Calu3 (cell line): ENCODE data around the gene CBR3. TPM values are rescaled to one million over a fixed set of nuclear protein-coding genes. Genes with fewer than 3 reads are reported as not detected.

Source experiments
- BruUV-seq: library from RNA; stranded (reverse); fragments of 400-500 nt; replicated peaks from 2 replicates; lab custom pipeline; 2021; lab: Mats Ljungman, UMichigan
- CTCF ChIA-PET: fragments of 300-600 bp; sonication (Branson Sonifier 250); formaldehyde crosslinking; loops from one replicate; lab custom pipeline; 2022; ENCODE audit warnings: antibody characterized with exemption; lab: Charles Lee
- DNase-seq: peaks from one replicate; pipeline ENCODE4 v3.0.0; 2022
- H3K27ac Mint-ChIP-seq: one replicate; pipeline ENCODE4 v1.8.0; 2022; ENCODE audit warnings: mixed read lengths; ENCODE audit not compliant: unreplicated experiment
- H3K27me3 Mint-ChIP-seq: one replicate; pipeline ENCODE4 v1.8.0; 2022; ENCODE audit warnings: mixed read lengths; ENCODE audit not compliant: unreplicated experiment
- H3K36me3 Mint-ChIP-seq: one replicate; pipeline ENCODE4 v1.8.0; 2022; ENCODE audit warnings: mild to moderate bottlenecking, moderate library complexity, mixed read lengths; ENCODE audit not compliant: insufficient read depth, unreplicated experiment
- H3K4me1 Mint-ChIP-seq: one replicate; pipeline ENCODE4 v1.8.0; 2022; ENCODE audit warnings: mild to moderate bottlenecking, low read depth, mixed read lengths; ENCODE audit not compliant: unreplicated experiment
- H3K4me3 Mint-ChIP-seq: one replicate; pipeline ENCODE4 v1.8.0; 2022; ENCODE audit warnings: mild to moderate bottlenecking, low read depth, moderate library complexity, mixed read lengths; ENCODE audit not compliant: unreplicated experiment
- H3K9me3 Mint-ChIP-seq: one replicate; pipeline ENCODE4 v1.8.0; 2022; ENCODE audit warnings: low read depth, mixed read lengths; ENCODE audit not compliant: unreplicated experiment
- CTCF ChIP-seq: fragments of 200-600 bp; IDR thresholded peaks from one replicate; pipeline ENCODE4 v1.8.0; 2022; ENCODE audit warnings: antibody characterized with exemption; ENCODE audit not compliant: unreplicated experiment
- intact Hi-C: fragments of 100-400 bp; cut with micrococcal nuclease; formaldehyde crosslinking; loops from one replicate; pipeline ENCODE4 v1.10.0; 2022; ENCODE audit not compliant: unreplicated experiment
- total RNA-seq: library from RNA; stranded (reverse); gene quantifications from 2 replicates; pipeline ENCODE4 v1.2.3, GENCODE V29; 2022

Gene CBR3
- total RNA-seq, 1 experiment from 2014 or later, result 2.8 TPM

- BruUV-seq, result no TSS peak
- H3K27ac Mint-ChIP-seq, result no peak overlapping the region
- CTCF ChIA-PET, result no interaction called here
- no peaks in the 10 kb centered on the region for H3K4me1 Mint-ChIP-seq
- DNase-seq, result no peak
- H3K9me3 Mint-ChIP-seq, result no peaks in the 10 kb centered on the region
- H3K4me3 Mint-ChIP-seq, result no peak overlapping the region
- intact Hi-C loops, result no loop called here
- no peak for TF ChIP-seq CTCF
- no peaks in the 10 kb centered on the region for H3K36me3 Mint-ChIP-seq
- no peaks in the 10 kb centered on the region for H3K27me3 Mint-ChIP-seq
These were observed 59.1 kb downstream of the CBR3 start for GRCh38 chr21:36194024-36194423.

- no peak overlapping the region for H3K4me3 Mint-ChIP-seq
- H3K9me3 Mint-ChIP-seq, result no peaks in the 10 kb centered on the region
- DNase-seq, result no peak
- H3K36me3 Mint-ChIP-seq, result no peaks in the 10 kb centered on the region
- no peaks in the 10 kb centered on the region for H3K4me1 Mint-ChIP-seq
- intact Hi-C loops, result no loop called here
- BruUV-seq, result no TSS peak
- H3K27me3 Mint-ChIP-seq, result no peaks in the 10 kb centered on the region
- TF ChIP-seq CTCF, result no peak
- H3K27ac Mint-ChIP-seq, result no peak overlapping the region
- CTCF ChIA-PET, result interaction anchor here (0.9 kb wide), 1 partner anchor 9 kb away, joined by 5 read pairs; no protein-coding TSS in a partner anchor
These were observed 60.7 kb downstream of the CBR3 start for GRCh38 chr21:36195613-36196012.

Other genes starting within 250 kb of the CBR3 start
- gene SETD4, start 74.6 kb upstream of the CBR3 start, total RNA-seq, result 20.1 and 24.7 TPM in 2 replicates
- gene CBR1, start 65.1 kb upstream of the CBR3 start, total RNA-seq, result 57.8 and 72.2 TPM in 2 replicates
- gene DOP1B, start 21.7 kb downstream of the CBR3 start, total RNA-seq, result 7.1 and 10.3 TPM in 2 replicates
- 18.2 and 20.2 TPM in 2 replicates for gene MORC3, start 185.1 kb downstream of the CBR3 start, total RNA-seq